ENCODE data around the gene NUPR1. TPM values are rescaled to one million over a fixed set of nuclear protein-coding genes. Genes with fewer than 3 reads are reported as not detected.

NUPR1 gene
- total and polyA plus RNA-seq, 2 of the 13 experiments (the other 11 are each of a cell fraction or from before 2014, with no cell fraction given) = 18.0 to 25.6 TPM

DNA sequence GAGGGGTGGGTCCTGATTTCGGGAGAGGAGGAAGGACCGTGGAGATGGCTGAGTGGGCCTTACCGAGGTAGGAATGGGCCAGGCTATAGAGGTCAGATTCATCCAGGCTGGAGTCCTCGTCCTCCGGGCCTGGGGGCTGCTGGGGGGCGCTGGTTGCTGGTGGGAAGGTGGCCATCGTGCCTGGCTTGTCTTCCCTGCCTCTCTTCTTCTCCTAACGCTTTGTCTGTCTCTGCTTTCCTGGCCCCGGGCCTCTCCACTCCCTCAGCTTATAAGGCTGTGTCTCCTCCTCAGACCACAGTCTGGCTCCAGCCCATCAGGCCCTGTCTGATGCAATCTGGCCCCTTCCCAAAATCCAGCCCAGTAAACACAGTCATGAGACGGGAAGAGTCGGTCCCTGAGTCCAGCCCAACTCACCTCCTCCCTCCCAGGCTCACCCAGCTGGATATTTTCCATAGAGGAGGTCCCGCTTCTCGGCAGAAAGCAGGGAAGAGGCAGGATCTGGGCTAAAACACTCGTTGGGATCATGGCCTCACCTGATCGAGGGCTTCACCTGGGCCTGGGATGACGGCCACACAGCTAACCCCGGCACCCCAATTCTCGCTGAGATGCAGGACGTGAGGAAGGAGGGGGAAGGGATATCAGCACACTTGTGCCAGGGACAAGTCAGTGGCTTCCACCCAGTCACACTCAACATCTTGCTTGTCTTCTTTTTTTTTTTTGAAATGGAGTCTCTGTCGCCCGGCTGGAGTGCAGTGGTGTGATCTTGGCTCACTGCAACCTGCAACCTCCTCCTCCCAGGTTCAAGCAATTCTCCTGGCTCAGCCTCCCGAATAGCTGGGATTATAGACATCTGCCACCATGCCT, at the start of gene NUPR1 (continued):
- TF ChIP-seq YEATS2 (CRISPR knock-in tag; IDR thresholded peaks at IDR 0.05; ENCODE audit: borderline replicate concordance) (no peak; the same call in 1 of the 2 replicates), TEF (CRISPR knock-in tag; IDR thresholded peaks at IDR 0.05) (0 out of 2 replicates have a peak, but pooled peaks have one; percentile 64), ZFP37 (CRISPR knock-in tag; IDR thresholded peaks at IDR 0.05; ENCODE audit: borderline replicate concordance) (no peak), RORA (CRISPR knock-in tag; IDR thresholded peaks at IDR 0.05) (no peak), EEA1 (CRISPR knock-in tag; IDR thresholded peaks at IDR 0.05; ENCODE audit: borderline replicate concordance) (no peak; the same call in 1 of the 2 replicates), ZNF414 (CRISPR knock-in tag; IDR thresholded peaks at IDR 0.05) (no peak), KLF16 (CRISPR knock-in tag; IDR thresholded peaks at IDR 0.05) (peak in 1 of 2 experiments; percentile 84; a peak in 2 of 4 replicates), ZBTB4 (CRISPR knock-in tag; IDR thresholded peaks at IDR 0.05; ENCODE audit: borderline replicate concordance) (no peak), KDM2A (CRISPR knock-in tag; IDR thresholded peaks at IDR 0.05; ENCODE audit: borderline replicate concordance, low read depth) (peak; percentile 60; the same call in 1 of the 2 replicates), ZNF333 (CRISPR knock-in tag; IDR thresholded peaks at IDR 0.05; ENCODE audit: borderline replicate concordance) (0 out of 2 replicates have a peak, but pooled peaks have one; percentile 40), SMAD9 (CRISPR knock-in tag; IDR thresholded peaks at IDR 0.05) (no peak), ZNF503 (CRISPR knock-in tag; IDR thresholded peaks at IDR 0.05) (0 out of 2 replicates have a peak, but pooled peaks have one; percentile 18), KLF9 (CRISPR knock-in tag; IDR thresholded peaks at IDR 0.05; ENCODE audit: low read depth) (no peak), STAT5B (CRISPR knock-in tag; IDR thresholded peaks at IDR 0.05) (no peak), ZNF232 (CRISPR knock-in tag; IDR thresholded peaks at IDR 0.05; ENCODE audit: borderline replicate concordance) (0 out of 2 replicates have a peak, but pooled peaks have one; percentile 74), ARNT2 (CRISPR knock-in tag; IDR thresholded peaks at IDR 0.05; ENCODE audit: low read depth) (no peak)
- TF ChIP-seq, protein P1, sequence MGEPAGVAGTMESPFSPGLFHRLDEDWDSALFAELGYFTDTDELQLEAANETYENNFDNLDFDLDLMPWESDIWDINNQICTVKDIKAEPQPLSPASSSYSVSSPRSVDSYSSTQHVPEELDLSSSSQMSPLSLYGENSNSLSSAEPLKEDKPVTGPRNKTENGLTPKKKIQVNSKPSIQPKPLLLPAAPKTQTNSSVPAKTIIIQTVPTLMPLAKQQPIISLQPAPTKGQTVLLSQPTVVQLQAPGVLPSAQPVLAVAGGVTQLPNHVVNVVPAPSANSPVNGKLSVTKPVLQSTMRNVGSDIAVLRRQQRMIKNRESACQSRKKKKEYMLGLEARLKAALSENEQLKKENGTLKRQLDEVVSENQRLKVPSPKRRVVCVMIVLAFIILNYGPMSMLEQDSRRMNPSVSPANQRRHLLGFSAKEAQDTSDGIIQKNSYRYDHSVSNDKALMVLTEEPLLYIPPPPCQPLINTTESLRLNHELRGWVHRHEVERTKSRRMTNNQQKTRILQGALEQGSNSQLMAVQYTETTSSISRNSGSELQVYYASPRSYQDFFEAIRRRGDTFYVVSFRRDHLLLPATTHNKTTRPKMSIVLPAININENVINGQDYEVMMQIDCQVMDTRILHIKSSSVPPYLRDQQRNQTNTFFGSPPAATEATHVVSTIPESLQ (CRISPR knock-in tag; conservative IDR thresholded peaks at IDR 0.05) = no peak
